ENCODE results near the gene P2RY11.

P2RY11 gene

GRCh38 chr19:10107817-10108367 lies 3.6 kb upstream of the P2RY11 start:
- TF ChIP-seq SP1 (IDR thresholded peaks at IDR 0.05) (no peak), FOXM1 (IDR thresholded peaks at IDR 0.05; ENCODE audit: borderline replicate concordance) (no peak), FOXK2 (IDR thresholded peaks at IDR 0.05) (no peak), ZNF384 (IDR thresholded peaks at IDR 0.05) (no peak), PKNOX1 (IDR thresholded peaks at IDR 0.05) (no peak), SUZ12 (IDR thresholded peaks at IDR 0.05) (no peak), ELF4 (IDR thresholded peaks at IDR 0.05) (no peak), L3MBTL2 (conservative IDR thresholded peaks at IDR 0.05) (no peak), HDGF (IDR thresholded peaks at IDR 0.05; ENCODE audit: borderline replicate concordance) (no peak), NFRKB (IDR thresholded peaks at IDR 0.05) (no peak), TARDBP (IDR thresholded peaks at IDR 0.05) (no peak), ARNT (IDR thresholded peaks at IDR 0.05) (no peak)

DNA sequence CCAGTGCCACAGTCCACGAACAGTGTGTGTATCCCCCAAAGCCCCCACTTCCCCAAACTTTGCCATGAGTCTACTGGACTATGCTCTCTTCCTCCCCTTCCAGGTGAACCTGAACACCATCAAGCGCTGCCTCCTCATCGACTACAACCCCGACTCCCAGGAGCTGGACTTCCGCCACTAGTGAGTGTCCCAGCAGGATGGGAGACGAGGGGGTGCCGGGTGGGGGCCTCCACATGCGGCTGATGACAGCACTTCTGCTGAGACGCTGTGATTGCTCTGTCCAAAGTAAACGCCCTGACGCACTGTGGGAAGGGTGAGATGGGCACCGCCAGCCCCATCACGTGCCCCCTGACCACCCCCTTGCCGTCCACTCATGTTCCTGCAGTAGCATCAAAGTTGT lies 2.0 kb upstream of the P2RY11 start:
- ChIA-PET CTCF (no interaction called here), POLR2A (interaction anchor here (6.5 kb wide), 1 partner anchor 12 kb away, joined by 62 read pairs; no protein-coding TSS in a partner anchor)
- TF ChIP-seq ARNT (IDR thresholded peaks at IDR 0.05) (no peak), FOXM1 (IDR thresholded peaks at IDR 0.05; ENCODE audit: borderline replicate concordance) (no peak), PKNOX1 (IDR thresholded peaks at IDR 0.05) (no peak), NFRKB (IDR thresholded peaks at IDR 0.05) (no peak), L3MBTL2 (conservative IDR thresholded peaks at IDR 0.05) (no peak), CTBP1 (IDR thresholded peaks at IDR 0.05; ENCODE audit: borderline replicate concordance) (no peak), LEF1 (IDR thresholded peaks at IDR 0.05; ENCODE audit: borderline replicate concordance) (no peak), ZNF384 (IDR thresholded peaks at IDR 0.05) (no peak), ELF4 (IDR thresholded peaks at IDR 0.05) (no peak), FOXA1 (IDR thresholded peaks at IDR 0.05) (no peak), HDGF (IDR thresholded peaks at IDR 0.05; ENCODE audit: borderline replicate concordance) (no peak), SP1 (IDR thresholded peaks at IDR 0.05) (no peak), BHLHE40 (IDR thresholded peaks at IDR 0.05; ENCODE audit: borderline replicate concordance) (no peak), FOXK2 (IDR thresholded peaks at IDR 0.05) (no peak), SUZ12 (IDR thresholded peaks at IDR 0.05) (no peak), TARDBP (IDR thresholded peaks at IDR 0.05) (no peak)
- DNase-seq (ENCODE audit: extremely low spot score): no peak

More at GRCh38 chr19:10107817-10108367, 3.6 kb upstream of the P2RY11 start:
- ChIA-PET POLR2A (interaction anchor here (1.1 to 6.5 kb wide), 2 partner anchors 10 to 25 kb away, joined by 3 to 62 read pairs; no protein-coding TSS in a partner anchor), CTCF (interaction anchor here (0.7 to 1.2 kb wide), 3 partner anchors 13 to 177 kb away, joined by 3 to 5 read pairs (median 4); no protein-coding TSS in a partner anchor)
- no peak for DNase-seq (ENCODE audit: extremely low spot score)

- ChIA-PET POLR2A (interaction anchor here (1.6 to 6.5 kb wide), 2 partner anchors 13 to 14 kb away, joined by 4 to 62 read pairs; no protein-coding TSS in a partner anchor), CTCF (interaction anchor here (0.7 kb wide), 1 partner anchor 13 kb away, joined by 3 read pairs; no protein-coding TSS in a partner anchor)
- TF ChIP-seq CTBP1 (IDR thresholded peaks at IDR 0.05; ENCODE audit: borderline replicate concordance) (no peak), PKNOX1 (IDR thresholded peaks at IDR 0.05) (no peak), BHLHE40 (IDR thresholded peaks at IDR 0.05; ENCODE audit: borderline replicate concordance) (no peak), FOXA1 (IDR thresholded peaks at IDR 0.05) (no peak), FOXM1 (IDR thresholded peaks at IDR 0.05; ENCODE audit: borderline replicate concordance) (no peak), SP1 (IDR thresholded peaks at IDR 0.05) (no peak)
- DNase-seq (ENCODE audit: extremely low spot score): no peak
Measured at GRCh38 chr19:10110076-10110971, 1.2 kb upstream of the P2RY11 start.

GRCh38 chr19:10110972-10111317 lies 548 bp upstream of the P2RY11 start:
- DNase-seq (ENCODE audit: extremely low spot score): no peak
- POLR2A ChIA-PET: interaction anchor here (1.6 kb wide), 1 partner anchor 15 kb away, joined by 4 read pairs; no protein-coding TSS in a partner anchor
- no peak for TF ChIP-seq TARDBP (IDR thresholded peaks at IDR 0.05)
- no peak for TF ChIP-seq SUZ12 (IDR thresholded peaks at IDR 0.05)
- TF ChIP-seq HDGF (IDR thresholded peaks at IDR 0.05; ENCODE audit: borderline replicate concordance): no peak
- no peak for TF ChIP-seq CTBP1 (IDR thresholded peaks at IDR 0.05; ENCODE audit: borderline replicate concordance)
- no peak for TF ChIP-seq LEF1 (IDR thresholded peaks at IDR 0.05; ENCODE audit: borderline replicate concordance)
- TF ChIP-seq PKNOX1 (IDR thresholded peaks at IDR 0.05): no peak
- no peak for TF ChIP-seq ELF4 (IDR thresholded peaks at IDR 0.05)
- TF ChIP-seq NFRKB (IDR thresholded peaks at IDR 0.05): no peak
- no peak for TF ChIP-seq ZNF384 (IDR thresholded peaks at IDR 0.05)
- TF ChIP-seq ARNT (IDR thresholded peaks at IDR 0.05): no peak
- CTCF ChIA-PET: interaction anchor here (0.7 kb wide), 1 partner anchor 14 kb away, joined by 3 read pairs; no protein-coding TSS in a partner anchor

All from HEK293T (cell line).